SU-DHL-6 (cell line): Measurements from ENCODE around the gene XYLT2.

ENCODE experiments used
- CTCF ChIP-seq: fragments of 200-600 bp; sonication (generic); IDR thresholded peaks from one replicate; pipeline ENCODE4 v1.5.1; 2017; ENCODE audit warnings: antibody characterized with exemption, mild to moderate bottlenecking, low read length, moderate library complexity; ENCODE audit not compliant: insufficient read depth, poor library complexity, severe bottlenecking
- EZH2phosphoT487 ChIP-seq: fragments of 200-600 bp; sonication (generic), shearing (Covaris generic); conservative IDR thresholded peaks from 2 replicates; pipeline ENCODE4 v1.6.1; 2018; ENCODE audit warnings: mild to moderate bottlenecking, antibody characterized with exemption, low read length, moderate library complexity, mixed read lengths

GRCh38 chr17:50311112-50311460 lies 34.8 kb upstream of the XYLT2 start:
- TF ChIP-seq CTCF (no peak), EZH2phosphoT487 (no peak)
